GM23338 (cell line): Measurements from ENCODE around the gene SYPL2. TPM values are rescaled to one million over a fixed set of nuclear protein-coding genes. Genes with fewer than 3 reads are reported as not detected.

ENCODE experiments used
- ATAC-seq: fragments of 200-7000 bp; cut with Tn5 transposase; 3 replicates; pipeline ENCODE4 v1.9.1; 2020
- DNase-seq: peaks from one replicate; pipeline ENCODE4 v3.0.0-alpha.2; 2015; ENCODE audit warnings: low spot score
- H2AFZ ChIP-seq: fragments of 200-600 bp; sonication (generic); 2 replicates; pipeline ENCODE4 v1.8.0; 2016; ENCODE audit warnings: antibody characterized with exemption, mild to moderate bottlenecking, moderate library complexity
- H3F3A ChIP-seq: fragments of 200-600 bp; sonication (generic); replicated peaks from 2 replicates; pipeline ENCODE4 v1.8.0; 2017; ENCODE audit warnings: antibody characterized with exemption, mixed run types, low read depth
- H3K27ac ChIP-seq: fragments of 200-600 bp; sonication (generic); 2 replicates; pipeline ENCODE4 v1.6.1; 2016; ENCODE audit warnings: low read depth
- H3K27me3 ChIP-seq: fragments of 200-600 bp; sonication (generic); 2 replicates; pipeline ENCODE4 v1.8.0; 2016; ENCODE audit warnings: mild to moderate bottlenecking, mixed run types, moderate library complexity; ENCODE audit not compliant: insufficient read depth
- H3K36me3 ChIP-seq: fragments of 200-600 bp; sonication (generic); 2 replicates; pipeline ENCODE4 v1.8.0; 2016; ENCODE audit warnings: mild to moderate bottlenecking; ENCODE audit not compliant: insufficient read depth
- H3K4me1 ChIP-seq: fragments of 200-600 bp; sonication (generic); 2 replicates; pipeline ENCODE4 v1.8.0; 2016; ENCODE audit warnings: mild to moderate bottlenecking, moderate library complexity; ENCODE audit not compliant: insufficient read depth
- H3K4me2 ChIP-seq: fragments of 200-600 bp; sonication (generic); 2 replicates; pipeline ENCODE4 v1.7.1; 2017; ENCODE audit warnings: mixed run types
- H3K4me3 ChIP-seq: fragments of 200-600 bp; sonication (generic); 2 replicates; pipeline ENCODE4 v1.6.1; 2016; ENCODE audit warnings: mixed run types
- H3K79me2 ChIP-seq: fragments of 200-600 bp; sonication (generic); replicated peaks from 2 replicates; pipeline ENCODE4 v1.8.0; 2017; ENCODE audit warnings: mild to moderate bottlenecking; ENCODE audit not compliant: insufficient read depth
- H3K9me2 ChIP-seq: fragments of 200-600 bp; sonication (generic); 2 replicates; pipeline ENCODE4 v1.8.0; 2017; ENCODE audit not compliant: insufficient read depth
- H4K20me1 ChIP-seq: fragments of 200-600 bp; sonication (generic); replicated peaks from 2 replicates; pipeline ENCODE4 v1.8.0; 2017; ENCODE audit warnings: mild to moderate bottlenecking; ENCODE audit not compliant: insufficient read depth
- H3K27ac Mint-ChIP-seq: 2 replicates; pipeline ENCODE4 v1.8.0; 2020; ENCODE audit warnings: inconsistent platforms, mild to moderate bottlenecking, moderate library complexity, mixed read lengths
- H3K27me3 Mint-ChIP-seq: 3 replicates; pipeline ENCODE4 v1.8.0; 2022; ENCODE audit warnings: low read depth, mild to moderate bottlenecking, moderate library complexity, mixed read lengths, inconsistent platforms; ENCODE audit not compliant: insufficient read depth, poor library complexity
- H3K36me3 Mint-ChIP-seq: 3 replicates; pipeline ENCODE4 v1.8.0; 2021; ENCODE audit warnings: low read depth, mild to moderate bottlenecking, inconsistent platforms, moderate library complexity, mixed read lengths
- H3K4me1 Mint-ChIP-seq: 3 replicates; pipeline ENCODE4 v1.8.0; 2020; ENCODE audit warnings: mild to moderate bottlenecking, inconsistent platforms, mixed read lengths
- H3K4me3 Mint-ChIP-seq: 3 replicates; pipeline ENCODE4 v1.8.0; 2021; ENCODE audit warnings: moderate library complexity, mild to moderate bottlenecking, inconsistent platforms, mixed read lengths
- H3K9me3 Mint-ChIP-seq: 3 replicates; pipeline ENCODE4 v1.8.0; 2020; ENCODE audit warnings: moderate library complexity, mild to moderate bottlenecking, inconsistent platforms, mixed read lengths
- CREB1 ChIP-seq: fragments of 250-450 bp; sonication (Bioruptor Pico); IDR thresholded peaks from 2 replicates; pipeline ENCODE4 v1.5.0; 2020; ENCODE audit warnings: low read depth, mild to moderate bottlenecking, moderate library complexity
- ETS1 ChIP-seq: IDR thresholded peaks from 2 replicates; pipeline ENCODE4 v1.6.1; 2016; ENCODE audit warnings: antibody characterized with exemption
- EZH2 ChIP-seq: fragments of 200-600 bp; sonication (generic); IDR thresholded peaks from one replicate; pipeline ENCODE4 v1.8.0; 2017; ENCODE audit warnings: antibody characterized with exemption, mild to moderate bottlenecking, low read depth; ENCODE audit not compliant: unreplicated experiment
- EZH2phosphoT487 ChIP-seq: fragments of 200-600 bp; sonication (generic); IDR thresholded peaks from one replicate; pipeline ENCODE4 v1.8.1; 2018; ENCODE audit warnings: antibody characterized with exemption; ENCODE audit not compliant: unreplicated experiment
- NANOG ChIP-seq: IDR thresholded peaks from 2 replicates; pipeline ENCODE4 v1.6.1; 2016; ENCODE audit warnings: antibody characterized with exemption, borderline replicate concordance
- REST ChIP-seq: IDR thresholded peaks from one replicate; pipeline ENCODE4 v1.6.1; 2018; ENCODE audit warnings: antibody characterized with exemption; ENCODE audit not compliant: unreplicated experiment
- ZNF462 ChIP-seq: fragments of 250-450 bp; sonication (Bioruptor Pico); IDR thresholded peaks from 2 replicates; pipeline ENCODE4 v1.5.0; 2020; ENCODE audit warnings: mild to moderate bottlenecking, moderate library complexity
- polyA plus RNA-seq: library from polyadenylated mRNA; unstranded; fragments of >200 nt; fragmentation: Nextera tagmentation; extraction: Ambion mirVana; gene quantifications from 2 replicates; pipeline ENCODE4 v1.2.1, GENCODE V29; 2016
- total RNA-seq: library from RNA; depleted of rRNA; stranded (reverse); fragments of >200 nt; shearing (Covaris generic); gene quantifications from 2 replicates; pipeline ENCODE4 v1.2.3, GENCODE V29; 2014

SYPL2 gene
- total and polyA plus RNA-seq, 2 experiments from 2014 or later, result 0.40 to 0.49 TPM

- peaks cover 6% of the 10 kb centered on the region; the same call in 1 of the 2 replicates for H3K36me3 ChIP-seq
- H3K4me2 ChIP-seq, result no peak overlapping the region
- H3K27me3 Mint-ChIP-seq, result peaks cover 11% of the 10 kb centered on the region
- H3K27me3 ChIP-seq, result peaks cover 1% of the 10 kb centered on the region; the same call in 1 of the 2 replicates
- H3K4me1 Mint-ChIP-seq, result no peaks in the 10 kb centered on the region
- no peaks in the 10 kb centered on the region for H3K9me2 ChIP-seq
- no peak overlapping the region for H2AFZ ChIP-seq
- H3K27ac ChIP-seq, result no peak overlapping the region
- no peak for TF ChIP-seq ETS1
- TF ChIP-seq REST, result no peak
- no peak for TF ChIP-seq NANOG
- TF ChIP-seq CREB1, result no peak
- ATAC-seq, result no peak
- no peaks in the 10 kb centered on the region for H3K4me1 ChIP-seq
- H3K36me3 Mint-ChIP-seq, result peaks cover 3% of the 10 kb centered on the region; the same call in 1 of the 3 replicates
- H3K79me2 ChIP-seq, result no peaks in the 10 kb centered on the region
- H3K4me3 Mint-ChIP-seq, result no peak overlapping the region
- H3K9me3 Mint-ChIP-seq, result peaks cover 28% of the 10 kb centered on the region
- H4K20me1 ChIP-seq, result no peaks in the 10 kb centered on the region
- no peak overlapping the region for H3K4me3 ChIP-seq
- H3F3A ChIP-seq, result no peaks in the 10 kb centered on the region
- H3K27ac Mint-ChIP-seq, result no peak overlapping the region
- no peak for DNase-seq
Observed at GRCh38 chr1:109457819-109458218, 8.5 kb upstream of the SYPL2 start.

- H3K4me1 ChIP-seq, result peaks cover 28% of the 10 kb centered on the region
- H3F3A ChIP-seq, result 0 out of 2 replicates have a peak, but pooled peaks cover 5% of the 10 kb centered on the region
- no peaks in the 10 kb centered on the region for H3K79me2 ChIP-seq
- H2AFZ ChIP-seq, result peak overlapping the region; percentile 91
- H4K20me1 ChIP-seq, result no peaks in the 10 kb centered on the region; the same call in 1 of the 2 replicates
- peaks cover 70% of the 10 kb centered on the region for H3K27me3 ChIP-seq
- H3K36me3 Mint-ChIP-seq, result no peaks in the 10 kb centered on the region; the same call in 2 of the 3 replicates
- H3K9me3 Mint-ChIP-seq, result no peaks in the 10 kb centered on the region
- H3K36me3 ChIP-seq, result no peaks in the 10 kb centered on the region
- peak overlapping the region; percentile 68 for H3K4me3 ChIP-seq
- H3K4me2 ChIP-seq, result peak overlapping the region; percentile 76
- peak overlapping the region; percentile 74 for H3K4me3 Mint-ChIP-seq
- H3K4me1 Mint-ChIP-seq, result peaks cover 19% of the 10 kb centered on the region
- H3K27me3 Mint-ChIP-seq, result peaks cover 52% of the 10 kb centered on the region
- DNase-seq (no peak), ATAC-seq (no peak)
- H3K9me2 ChIP-seq, result no peaks in the 10 kb centered on the region
- no peak overlapping the region for H3K27ac ChIP-seq
- H3K27ac Mint-ChIP-seq, result no peak overlapping the region
- TF ChIP-seq REST (no peak), ZNF462 (no peak), EZH2 (no peak), NANOG (no peak), EZH2phosphoT487 (no peak)
Observed at GRCh38 chr1:109466125-109466451, 258 bp upstream of the SYPL2 start.
